LNCaP clone FGC (cell line): ENCODE data around the gene NCCRP1.

Source experiments
- DNase-seq: peaks from one replicate; pipeline ENCODE4 v3.0.0-alpha.2; 2011; ENCODE audit warnings: low read depth
- H3K4me3 ChIP-seq: 2 replicates; pipeline ENCODE4 v1.5.1; 2011; ENCODE audit warnings: mild to moderate bottlenecking, low read depth, low read length, control low read depth
- TF ChIP-seq, protein P1 (sequence below): IDR thresholded peaks from 2 replicates; pipeline ENCODE4 v1.5.1; 2012; ENCODE audit warnings: mild to moderate bottlenecking; ENCODE audit not compliant: control insufficient read depth, insufficient read depth; ENCODE audit errors: extremely low read depth

NCCRP1 gene

DNA sequence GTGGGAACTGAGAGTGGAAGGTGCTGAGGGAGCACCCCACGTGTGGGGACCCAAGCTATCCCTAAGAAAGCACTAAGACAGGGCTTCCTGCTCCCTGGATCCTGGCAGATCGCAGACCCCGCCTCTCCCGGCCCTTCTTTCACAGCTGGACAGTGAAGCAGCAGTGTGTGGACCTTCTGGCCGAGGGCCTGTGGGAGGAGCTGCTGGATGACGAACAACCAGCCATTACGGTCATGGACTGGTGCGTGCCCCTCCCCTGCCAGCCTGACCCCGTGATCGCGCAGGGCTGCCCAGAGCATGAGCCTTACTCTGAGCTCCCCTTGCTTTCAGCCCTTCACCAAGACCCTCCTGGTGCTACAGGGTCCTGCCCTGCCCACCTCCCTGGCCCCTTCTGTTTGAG lies 2.3 kb downstream of the NCCRP1 start:
- DNase-seq = no peak
- TF ChIP-seq, protein P1, sequence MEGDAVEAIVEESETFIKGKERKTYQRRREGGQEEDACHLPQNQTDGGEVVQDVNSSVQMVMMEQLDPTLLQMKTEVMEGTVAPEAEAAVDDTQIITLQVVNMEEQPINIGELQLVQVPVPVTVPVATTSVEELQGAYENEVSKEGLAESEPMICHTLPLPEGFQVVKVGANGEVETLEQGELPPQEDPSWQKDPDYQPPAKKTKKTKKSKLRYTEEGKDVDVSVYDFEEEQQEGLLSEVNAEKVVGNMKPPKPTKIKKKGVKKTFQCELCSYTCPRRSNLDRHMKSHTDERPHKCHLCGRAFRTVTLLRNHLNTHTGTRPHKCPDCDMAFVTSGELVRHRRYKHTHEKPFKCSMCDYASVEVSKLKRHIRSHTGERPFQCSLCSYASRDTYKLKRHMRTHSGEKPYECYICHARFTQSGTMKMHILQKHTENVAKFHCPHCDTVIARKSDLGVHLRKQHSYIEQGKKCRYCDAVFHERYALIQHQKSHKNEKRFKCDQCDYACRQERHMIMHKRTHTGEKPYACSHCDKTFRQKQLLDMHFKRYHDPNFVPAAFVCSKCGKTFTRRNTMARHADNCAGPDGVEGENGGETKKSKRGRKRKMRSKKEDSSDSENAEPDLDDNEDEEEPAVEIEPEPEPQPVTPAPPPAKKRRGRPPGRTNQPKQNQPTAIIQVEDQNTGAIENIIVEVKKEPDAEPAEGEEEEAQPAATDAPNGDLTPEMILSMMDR = no peak
- no peak overlapping the region for H3K4me3 ChIP-seq

DNA sequence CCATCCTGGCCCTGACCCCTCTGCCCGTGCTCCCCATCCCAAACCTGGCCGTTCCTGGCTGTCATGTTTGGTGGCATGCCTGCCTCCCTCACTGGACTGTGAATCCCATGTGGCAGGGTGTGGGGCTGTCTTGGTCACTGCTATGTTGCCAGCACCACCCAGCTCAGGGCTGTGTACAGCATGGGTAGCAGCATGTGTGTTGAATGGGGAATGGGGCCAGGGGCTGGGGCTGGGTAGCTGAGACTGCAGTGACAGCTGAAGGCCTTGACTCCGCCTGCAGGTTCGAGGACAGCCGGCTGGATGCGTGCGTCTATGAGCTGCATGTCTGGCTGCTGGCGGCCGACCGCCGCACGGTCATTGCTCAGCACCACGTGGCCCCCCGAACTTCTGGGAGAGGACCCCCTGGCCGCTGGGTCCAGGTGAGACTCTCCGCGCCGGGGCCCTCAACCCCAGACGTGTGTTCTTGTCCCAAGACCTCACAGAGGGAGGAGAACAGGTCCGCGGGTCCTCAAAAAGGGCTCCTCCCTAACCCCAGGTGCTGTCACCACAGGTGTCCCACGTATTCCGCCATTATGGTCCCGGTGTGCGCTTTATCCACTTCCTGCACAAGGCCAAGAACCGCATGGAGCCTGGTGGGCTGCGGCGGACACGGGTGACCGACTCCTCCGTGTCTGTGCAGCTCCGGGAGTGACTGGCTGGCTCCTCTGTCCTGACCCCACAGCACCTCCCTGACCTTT lies 3.5 kb downstream of the NCCRP1 start:
- DNase-seq = no peak
- TF ChIP-seq, protein P1 = no peak
- no peak overlapping the region for H3K4me3 ChIP-seq

GRCh38 chr19:39200803-39201115 lies 4.0 kb downstream of the NCCRP1 start:
- TF ChIP-seq, protein P1 = no peak
- DNase-seq = no peak
- H3K4me3 ChIP-seq = no peak overlapping the region

- no peak overlapping the region for H3K4me3 ChIP-seq
- no peak for DNase-seq
- TF ChIP-seq, protein P1 = no peak
Measured at GRCh38 chr19:39202998-39203355, 6.2 kb downstream of the NCCRP1 start.

DNA sequence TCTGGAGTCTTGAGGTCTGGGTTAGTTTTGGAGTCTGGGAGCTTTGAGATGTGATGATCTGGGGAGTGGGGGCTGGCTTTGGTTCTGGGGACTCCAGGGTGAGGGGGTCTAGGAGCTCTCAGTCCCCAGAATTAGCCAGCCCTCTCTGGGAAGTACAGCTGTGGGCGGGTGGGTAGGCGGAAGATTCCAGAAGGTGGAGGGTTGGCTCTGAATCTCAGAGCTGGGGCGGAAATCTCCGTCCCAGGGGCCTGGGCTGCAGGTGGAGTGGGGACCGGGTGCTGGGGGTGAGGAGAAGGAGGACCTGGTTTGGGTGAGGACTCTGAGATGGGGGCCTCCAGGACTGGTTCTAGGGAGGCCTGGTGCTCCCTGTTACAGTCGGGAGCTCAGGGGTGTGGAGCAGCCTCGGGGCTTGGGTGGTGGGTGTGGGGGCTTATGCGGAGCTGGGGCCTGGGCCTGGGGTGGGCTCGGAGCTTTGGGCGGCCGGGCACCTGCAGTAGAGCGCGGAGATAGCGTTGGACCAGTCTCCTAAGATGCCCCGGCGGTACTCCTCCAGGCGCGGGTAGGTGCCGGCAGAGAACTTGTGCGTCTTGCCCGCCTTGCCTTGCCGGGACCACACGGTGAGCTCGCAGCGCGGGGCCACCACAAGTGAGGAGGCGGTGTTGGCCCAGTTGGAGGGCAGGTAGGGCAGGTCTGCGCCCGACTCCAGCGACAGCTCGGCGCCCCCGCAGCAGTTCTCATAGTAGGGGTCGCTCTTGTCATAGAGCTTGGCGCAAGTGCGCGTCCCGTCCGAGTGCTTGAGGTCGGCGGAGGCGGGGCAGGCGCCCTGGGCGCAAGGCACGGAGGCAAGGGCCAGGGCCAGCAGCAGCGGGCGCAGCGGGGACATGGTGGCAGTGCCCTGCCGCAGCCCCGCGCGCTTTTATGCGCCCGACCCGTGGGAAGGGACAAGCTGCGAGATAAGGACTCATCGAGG lies 6.9 kb downstream of the NCCRP1 start, which contains the start of gene SYCN:
Gene SYCN (minus strand): TSS at position 892 of the 970 bp plus-strand sequence. CDS start 9 bp downstream, at position 883.
- TF ChIP-seq, protein P1 = no peak
- DNase-seq = no peak
- no peak within 1 kb of the TSS for H3K4me3 ChIP-seq

- TF ChIP-seq, protein P1 = no peak
- H3K4me3 ChIP-seq = no peak overlapping the region
- DNase-seq = no peak
Measured at GRCh38 chr19:39205449-39205764, 8.6 kb downstream of the NCCRP1 start.
